HEK293 (cell line): ENCODE data around the gene RIMS1.

Source experiments
- CTCF ChIP-seq: fragments of 450-650 bp; formaldehyde crosslinking; IDR thresholded peaks from 2 replicates; pipeline ENCODE4 v1.5.1; 2016; ENCODE audit warnings: missing biosample characterization, missing genetic modification characterization
- KLF16 ChIP-seq: fragments of 450-650 bp; formaldehyde crosslinking; IDR thresholded peaks from 2 replicates; pipeline ENCODE4 v1.5.1; 2017; ENCODE audit warnings: missing biosample characterization, missing genetic modification characterization
- TCF7L2 ChIP-seq: IDR thresholded peaks from 2 replicates; pipeline ENCODE4 v1.6.1; 2011; ENCODE audit warnings: low read depth, mild to moderate bottlenecking, inconsistent platforms, low read length, moderate library complexity, borderline replicate concordance
- TRIM28 ChIP-seq: IDR thresholded peaks from 2 replicates; pipeline ENCODE4 v1.6.1; 2011; ENCODE audit warnings: low read length, control low read depth, borderline replicate concordance
- YY1 ChIP-seq: fragments of 450-650 bp; formaldehyde crosslinking; IDR thresholded peaks from 2 replicates; pipeline ENCODE4 v1.5.1; 2018; ENCODE audit warnings: missing biosample characterization, missing genetic modification characterization
- ZBTB17 ChIP-seq: fragments of 450-650 bp; formaldehyde crosslinking; IDR thresholded peaks from 2 replicates; pipeline ENCODE4 v1.5.1; 2016; ENCODE audit warnings: missing biosample characterization, missing genetic modification characterization
- ZNF133 ChIP-seq: fragments of 450-650 bp; formaldehyde crosslinking; IDR thresholded peaks from 2 replicates; pipeline ENCODE4 v1.5.1; 2016; ENCODE audit warnings: missing biosample characterization, missing genetic modification characterization
- ZNF174 ChIP-seq: fragments of 450-650 bp; formaldehyde crosslinking; IDR thresholded peaks from 2 replicates; pipeline ENCODE4 v1.5.0; 2017; ENCODE audit warnings: missing biosample characterization, mild to moderate bottlenecking, missing genetic modification characterization
- ZNF449 ChIP-seq: fragments of 450-650 bp; formaldehyde crosslinking; IDR thresholded peaks from 2 replicates; pipeline ENCODE4 v1.5.1; 2017; ENCODE audit warnings: missing biosample characterization, mild to moderate bottlenecking, missing genetic modification characterization, moderate library complexity
- ZNF600 ChIP-seq: fragments of 450-650 bp; formaldehyde crosslinking; IDR thresholded peaks from 2 replicates; pipeline ENCODE4 v1.5.1; 2016; ENCODE audit warnings: missing biosample characterization, missing genetic modification characterization
- ZSCAN18 ChIP-seq: fragments of 450-650 bp; formaldehyde crosslinking; IDR thresholded peaks from 2 replicates; pipeline ENCODE4 v1.5.1; 2016; ENCODE audit warnings: missing biosample characterization, missing genetic modification characterization
- TF ChIP-seq, protein P1 (sequence below): fragments of 450-650 bp; formaldehyde crosslinking; IDR thresholded peaks from 2 replicates; pipeline ENCODE4 v1.5.1; 2017; ENCODE audit warnings: missing biosample characterization, missing genetic modification characterization

- TF ChIP-seq CTCF (tag by site-specific recombination), result no peak
- TF ChIP-seq, protein P1, sequence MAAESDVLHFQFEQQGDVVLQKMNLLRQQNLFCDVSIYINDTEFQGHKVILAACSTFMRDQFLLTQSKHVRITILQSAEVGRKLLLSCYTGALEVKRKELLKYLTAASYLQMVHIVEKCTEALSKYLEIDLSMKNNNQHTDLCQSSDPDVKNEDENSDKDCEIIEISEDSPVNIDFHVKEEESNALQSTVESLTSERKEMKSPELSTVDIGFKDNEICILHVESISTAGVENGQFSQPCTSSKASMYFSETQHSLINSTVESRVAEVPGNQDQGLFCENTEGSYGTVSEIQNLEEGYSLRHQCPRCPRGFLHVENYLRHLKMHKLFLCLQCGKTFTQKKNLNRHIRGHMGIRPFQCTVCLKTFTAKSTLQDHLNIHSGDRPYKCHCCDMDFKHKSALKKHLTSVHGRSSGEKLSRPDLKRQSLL (tag by site-specific recombination), result no peak
- no peak for TF ChIP-seq ZSCAN18 (tag by site-specific recombination)
- no peak for TF ChIP-seq KLF16 (tag by site-specific recombination)
- no peak for TF ChIP-seq ZBTB17 (tag by site-specific recombination)
- no peak for TF ChIP-seq YY1 (tag by site-specific recombination)
- TF ChIP-seq ZNF600 (tag by site-specific recombination), result no peak
- TF ChIP-seq ZNF449 (tag by site-specific recombination), result no peak
- no peak for TF ChIP-seq ZNF133
- TF ChIP-seq TRIM28, result no peak
- TF ChIP-seq TCF7L2, result no peak
- no peak for TF ChIP-seq ZNF174 (tag by site-specific recombination)
Observed at GRCh38 chr6:72363844-72364740, 477.7 kb downstream of the RIMS1 start.
